ENCODE measurements around the gene ZNF710.
"Not testable (repeated sequence)": the region's sequence is repeated elsewhere in the genome, so short reads cannot be mapped to it uniquely, and the experiment has no call there.

The ZNF710 gene

GRCh38 chr15:90104551-90104950 is 103.4 kb downstream of the ZNF710 start:
- no peak for DNase-seq

GRCh38 chr15:90105521-90105920 is 104.4 kb downstream of the ZNF710 start:
- DNase-seq, result no peak

- DNase-seq, result peak; percentile 73
These were observed 105.5 kb downstream of the ZNF710 start for GRCh38 chr15:90106522-90107117.

GRCh38 chr15:90108038-90108437 is 106.9 kb downstream of the ZNF710 start:
- not testable (repeated sequence) for DNase-seq

- DNase-seq, result not testable (repeated sequence)
These were observed 108.1 kb downstream of the ZNF710 start for GRCh38 chr15:90109163-90109751.

- DNase-seq, result peak; percentile 43
These were observed 112.0 kb downstream of the ZNF710 start for GRCh38 chr15:90113166-90113565.

- no peak for DNase-seq
These were observed 113.4 kb downstream of the ZNF710 start for GRCh38 chr15:90114451-90114901.

GRCh38 chr15:90115783-90116182 is 114.7 kb downstream of the ZNF710 start:
- no peak for DNase-seq

- DNase-seq, result no peak
These were observed 118.2 kb downstream of the ZNF710 start for GRCh38 chr15:90119367-90119766.

GRCh38 chr15:90121086-90121485 is 120.0 kb downstream of the ZNF710 start:
- no peak for DNase-seq

- no peak for DNase-seq
These were observed 123.4 kb downstream of the ZNF710 start for GRCh38 chr15:90124507-90124906.

GRCh38 chr15:90126022-90126421 is 124.9 kb downstream of the ZNF710 start:
- DNase-seq, result no peak

GRCh38 chr15:90126596-90127435 is 125.7 kb downstream of the ZNF710 start:
- no peak for DNase-seq

- DNase-seq, result no peak
These were observed 129.2 kb downstream of the ZNF710 start for GRCh38 chr15:90130291-90130690.
